NT2/D1 (cell line): ENCODE data around the gene WIF1.

Experiments
- DNase-seq: peaks from one replicate; pipeline ENCODE4 v3.0.0-alpha.2; 2011; ENCODE audit warnings: low read depth, low spot score
- H3K27me3 ChIP-seq: 2 replicates; pipeline ENCODE4 v1.6.0; 2011; ENCODE audit warnings: mild to moderate bottlenecking; ENCODE audit not compliant: insufficient read length, insufficient read depth
- H3K36me3 ChIP-seq: 2 replicates; pipeline ENCODE4 v1.6.1; 2011; ENCODE audit warnings: mild to moderate bottlenecking, low read length, mixed read lengths; ENCODE audit not compliant: insufficient read depth, insufficient read length
- H3K4me1 ChIP-seq: 2 replicates; pipeline ENCODE4 v1.5.1; 2011; ENCODE audit not compliant: insufficient read depth, insufficient read length
- H3K4me3 ChIP-seq: 2 replicates; pipeline ENCODE4 v1.5.1; 2011; ENCODE audit warnings: low read depth; ENCODE audit not compliant: insufficient read length
- H3K9ac ChIP-seq: 2 replicates; pipeline ENCODE4 v1.6.0; 2011; ENCODE audit warnings: low read depth; ENCODE audit not compliant: insufficient read length
- H3K9me3 ChIP-seq: 2 replicates; pipeline ENCODE4 v1.5.1; 2011; ENCODE audit warnings: mild to moderate bottlenecking, low read length; ENCODE audit not compliant: insufficient read depth
- SUZ12 ChIP-seq: IDR thresholded peaks from 2 replicates; pipeline ENCODE4 v1.6.1; 2011; ENCODE audit not compliant: insufficient read length, insufficient read depth; ENCODE audit errors: extremely low read depth
- YY1 ChIP-seq: IDR thresholded peaks from 2 replicates; pipeline ENCODE4 v1.6.1; 2011; ENCODE audit not compliant: insufficient read length, insufficient read depth
- ZNF274 ChIP-seq: IDR thresholded peaks from 2 replicates; pipeline ENCODE4 v1.6.1; 2011; ENCODE audit warnings: mild to moderate bottlenecking, low read depth, low read length

Gene WIF1

GRCh38 chr12:65005716-65006115 is 115.4 kb downstream of the WIF1 start:
- DNase-seq = no peak
- H3K9me3 ChIP-seq = 0 out of 2 replicates have a peak, but pooled peaks cover 6% of the 10 kb centered on the region
- H3K27me3 ChIP-seq = peaks cover 3% of the 10 kb centered on the region
- H3K4me1 ChIP-seq = no peaks in the 10 kb centered on the region
- TF ChIP-seq YY1 (no peak), ZNF274 (no peak), SUZ12 (no peak)
- no peak overlapping the region for H3K4me3 ChIP-seq
- no peaks in the 10 kb centered on the region for H3K36me3 ChIP-seq
- no peak overlapping the region for H3K9ac ChIP-seq

- TF ChIP-seq ZNF274 (no peak), YY1 (no peak), SUZ12 (no peak)
- H3K27me3 ChIP-seq = peaks cover 3% of the 10 kb centered on the region
- H3K9ac ChIP-seq = no peak overlapping the region
- no peaks in the 10 kb centered on the region for H3K36me3 ChIP-seq
- H3K9me3 ChIP-seq = 0 out of 2 replicates have a peak, but pooled peaks cover 6% of the 10 kb centered on the region
- no peak for DNase-seq
- H3K4me1 ChIP-seq = peaks cover 2% of the 10 kb centered on the region
- no peak overlapping the region for H3K4me3 ChIP-seq
Observed at GRCh38 chr12:65004270-65004669, 116.8 kb downstream of the WIF1 start.
